Fibroblast of pulmonary artery (primary cell): ENCODE measurements around the gene CST9.

Experiments
- DNase-seq: peaks from one replicate; pipeline ENCODE4 v3.0.0-alpha.2; 2010; ENCODE audit warnings: low read depth
- H3K4me3 ChIP-seq: replicated peaks from 2 replicates; pipeline ENCODE4 v1.5.1; 2011; ENCODE audit warnings: low read depth, mild to moderate bottlenecking, control low read depth, low read length, moderate library complexity
- TF ChIP-seq, protein P1 (sequence below): IDR thresholded peaks from 2 replicates; pipeline ENCODE4 v1.5.1; 2011; ENCODE audit warnings: mild to moderate bottlenecking, control low read depth, low read length, inconsistent platforms; ENCODE audit errors: missing control alignments

Gene CST9

DNA sequence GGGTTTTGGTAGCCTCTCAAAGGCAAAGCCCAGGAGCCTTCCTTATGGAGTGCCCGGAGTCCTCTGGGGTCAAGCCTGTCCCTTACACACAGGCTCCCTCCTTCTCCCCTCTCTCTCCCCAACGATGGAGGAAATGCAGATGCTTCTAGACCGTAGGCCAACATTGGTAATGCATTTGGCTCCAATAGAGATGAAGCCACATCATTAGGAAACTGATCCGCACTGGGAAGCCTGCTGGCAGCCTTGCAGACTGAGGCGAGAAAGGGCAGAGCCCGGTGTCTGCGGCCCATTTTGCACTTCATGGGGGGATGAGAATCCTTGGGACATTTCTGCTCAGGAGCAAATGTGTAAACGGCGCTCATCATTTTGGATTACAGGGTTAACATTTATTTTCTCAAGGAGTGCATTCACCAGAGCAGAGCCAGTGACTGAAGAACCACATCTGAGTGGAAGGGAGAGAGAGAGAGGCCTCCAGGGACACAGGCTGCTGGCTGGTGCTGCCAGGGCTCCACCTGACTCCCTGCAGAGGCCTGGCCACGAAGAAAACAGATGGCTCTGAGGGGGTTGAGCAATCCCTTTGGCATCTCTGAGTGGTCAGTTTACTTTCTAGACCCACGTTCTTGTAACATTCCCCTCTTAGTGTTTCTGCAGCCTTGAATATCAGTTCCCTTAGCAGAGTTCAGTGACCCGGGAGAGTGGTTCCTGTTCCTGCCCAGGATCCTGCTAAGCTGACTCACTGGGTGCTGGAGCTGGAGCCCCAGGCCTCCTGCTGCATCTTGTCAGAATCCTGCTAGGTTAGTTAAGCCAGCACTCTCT, 36.4 kb upstream of the CST9 start:
- TF ChIP-seq, protein P1, sequence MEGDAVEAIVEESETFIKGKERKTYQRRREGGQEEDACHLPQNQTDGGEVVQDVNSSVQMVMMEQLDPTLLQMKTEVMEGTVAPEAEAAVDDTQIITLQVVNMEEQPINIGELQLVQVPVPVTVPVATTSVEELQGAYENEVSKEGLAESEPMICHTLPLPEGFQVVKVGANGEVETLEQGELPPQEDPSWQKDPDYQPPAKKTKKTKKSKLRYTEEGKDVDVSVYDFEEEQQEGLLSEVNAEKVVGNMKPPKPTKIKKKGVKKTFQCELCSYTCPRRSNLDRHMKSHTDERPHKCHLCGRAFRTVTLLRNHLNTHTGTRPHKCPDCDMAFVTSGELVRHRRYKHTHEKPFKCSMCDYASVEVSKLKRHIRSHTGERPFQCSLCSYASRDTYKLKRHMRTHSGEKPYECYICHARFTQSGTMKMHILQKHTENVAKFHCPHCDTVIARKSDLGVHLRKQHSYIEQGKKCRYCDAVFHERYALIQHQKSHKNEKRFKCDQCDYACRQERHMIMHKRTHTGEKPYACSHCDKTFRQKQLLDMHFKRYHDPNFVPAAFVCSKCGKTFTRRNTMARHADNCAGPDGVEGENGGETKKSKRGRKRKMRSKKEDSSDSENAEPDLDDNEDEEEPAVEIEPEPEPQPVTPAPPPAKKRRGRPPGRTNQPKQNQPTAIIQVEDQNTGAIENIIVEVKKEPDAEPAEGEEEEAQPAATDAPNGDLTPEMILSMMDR = no peak
- H3K4me3 ChIP-seq = no peak overlapping the region
- peak; percentile 81 for DNase-seq

DNA sequence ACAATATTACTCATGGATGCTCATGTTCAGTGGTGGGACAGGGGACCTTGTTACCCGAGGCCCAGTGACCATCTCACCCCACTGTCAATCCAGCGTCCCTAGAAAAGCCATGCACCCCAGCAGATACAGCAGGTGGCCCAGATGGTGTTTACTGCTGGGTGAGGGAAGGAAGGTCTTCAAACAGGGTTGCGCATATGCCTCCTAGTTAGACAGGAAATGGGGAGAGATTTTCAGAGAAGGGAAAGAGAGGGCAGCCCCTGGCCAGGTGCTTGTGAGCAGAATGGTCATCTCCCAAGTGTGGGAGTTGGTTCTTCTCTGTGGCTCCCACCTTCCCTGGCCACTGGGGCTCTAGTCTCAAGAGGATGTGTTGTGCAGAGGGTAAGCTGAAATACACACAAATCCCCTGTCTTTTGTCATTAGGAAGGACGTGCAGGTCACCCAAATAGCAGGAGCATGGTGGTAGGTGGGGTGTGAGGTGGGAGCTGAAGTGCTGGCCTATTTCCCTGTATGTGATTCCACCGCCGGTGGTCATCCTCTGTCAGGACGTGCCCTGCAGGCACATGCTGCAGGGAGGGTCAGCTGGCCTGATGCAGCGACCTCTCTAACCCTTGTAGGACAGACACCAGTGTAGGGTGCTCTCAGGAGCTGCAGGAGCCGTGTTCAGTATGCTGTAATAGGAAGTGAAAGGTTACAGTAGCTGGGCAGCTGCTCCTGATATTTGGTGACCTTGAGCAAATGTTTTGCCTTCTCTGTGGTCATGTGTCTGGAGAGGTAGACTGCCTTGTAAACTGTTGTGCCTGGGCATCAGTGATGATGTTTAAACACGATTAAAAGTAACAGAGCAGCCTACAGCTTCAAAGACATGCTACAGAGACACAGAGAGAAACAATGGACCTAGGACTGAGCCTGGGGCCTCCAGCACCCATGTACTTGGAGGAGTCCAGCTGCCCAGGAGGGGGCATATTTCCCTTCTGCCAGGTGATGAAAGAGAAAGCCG, 35.3 kb upstream of the CST9 start:
- TF ChIP-seq, protein P1 = no peak
- H3K4me3 ChIP-seq = no peak overlapping the region
- DNase-seq = no peak

DNA sequence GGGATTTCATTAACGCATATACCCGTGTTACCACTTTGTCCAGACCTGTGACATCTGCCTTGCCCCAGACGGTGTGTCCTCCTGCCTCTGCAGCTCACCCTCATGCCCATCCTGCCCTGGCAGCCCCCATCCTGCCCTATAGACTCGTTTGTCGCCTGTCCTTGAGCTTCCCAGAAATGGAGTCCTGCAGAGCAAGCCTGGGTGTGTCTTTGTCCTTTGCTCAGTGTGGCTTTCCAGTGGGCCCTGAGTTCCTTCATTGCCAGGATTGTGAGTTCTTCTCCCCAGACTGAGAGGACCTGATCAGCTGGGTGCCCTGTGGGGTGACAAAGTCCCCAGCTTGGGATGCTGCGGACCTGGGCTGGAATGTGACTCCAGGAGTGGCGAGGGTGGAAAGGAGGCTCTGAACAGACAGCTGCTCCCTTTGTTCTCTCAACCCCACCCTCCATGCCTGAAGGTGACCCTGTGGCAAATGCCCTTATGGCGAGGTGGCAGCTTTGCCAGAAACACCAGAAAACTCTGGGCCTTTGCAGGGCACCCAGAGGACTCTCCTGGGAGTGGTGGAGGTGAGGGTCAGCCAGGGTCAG, 34.4 kb upstream of the CST9 start:
- no peak for DNase-seq

DNA sequence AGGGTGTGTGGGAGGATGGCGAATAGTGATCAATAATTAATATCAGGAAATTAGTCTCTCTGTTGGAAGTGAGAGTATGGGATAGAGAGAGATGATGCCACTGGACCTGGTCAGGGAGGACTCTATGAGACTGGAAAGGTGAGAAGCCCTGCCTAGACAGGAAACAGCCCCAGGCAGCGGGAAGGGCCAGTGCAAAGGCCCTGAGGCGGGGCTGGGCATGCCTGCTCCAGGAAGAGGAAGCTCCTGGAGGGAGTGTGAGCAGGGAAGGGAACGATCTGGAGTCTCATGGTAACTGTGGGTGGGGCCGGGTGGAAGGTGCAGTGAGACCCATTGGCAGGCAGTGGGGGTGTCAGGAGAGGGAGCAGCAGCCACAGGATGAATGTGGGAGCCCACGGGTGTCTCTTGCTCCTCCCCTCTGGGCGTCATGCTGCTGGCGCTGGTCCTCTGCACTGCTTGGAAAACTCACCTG, 33.8 kb upstream of the CST9 start:
- H3K4me3 ChIP-seq = no peak overlapping the region
- TF ChIP-seq, protein P1 = no peak
- no peak for DNase-seq

More for the DNA sequence above, 34.4 kb upstream of the CST9 start:
- TF ChIP-seq, protein P1 = no peak
- no peak overlapping the region for H3K4me3 ChIP-seq

DNA sequence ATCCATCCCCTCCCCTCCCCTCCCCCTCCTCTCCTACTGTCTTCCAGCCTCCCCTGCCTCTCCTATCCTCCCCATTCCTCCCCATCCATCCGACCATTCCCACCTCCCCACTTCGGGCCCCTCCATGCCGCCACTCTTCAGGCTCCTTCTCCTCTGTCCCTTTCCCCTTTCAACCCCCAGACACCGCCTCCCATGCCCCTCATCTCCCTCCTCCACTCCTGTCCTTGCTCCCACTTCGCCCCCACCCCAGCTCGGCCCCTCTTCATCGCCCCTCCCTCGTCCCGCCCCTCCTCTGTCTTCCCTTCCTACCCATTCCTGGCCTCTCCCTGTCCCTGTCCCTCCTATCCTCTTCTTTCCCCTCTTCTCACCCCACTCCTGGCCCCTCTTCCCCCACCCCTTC, 32.6 kb upstream of the CST9 start:
- no peak overlapping the region for H3K4me3 ChIP-seq
- TF ChIP-seq, protein P1 = no peak
- DNase-seq = no peak

DNA sequence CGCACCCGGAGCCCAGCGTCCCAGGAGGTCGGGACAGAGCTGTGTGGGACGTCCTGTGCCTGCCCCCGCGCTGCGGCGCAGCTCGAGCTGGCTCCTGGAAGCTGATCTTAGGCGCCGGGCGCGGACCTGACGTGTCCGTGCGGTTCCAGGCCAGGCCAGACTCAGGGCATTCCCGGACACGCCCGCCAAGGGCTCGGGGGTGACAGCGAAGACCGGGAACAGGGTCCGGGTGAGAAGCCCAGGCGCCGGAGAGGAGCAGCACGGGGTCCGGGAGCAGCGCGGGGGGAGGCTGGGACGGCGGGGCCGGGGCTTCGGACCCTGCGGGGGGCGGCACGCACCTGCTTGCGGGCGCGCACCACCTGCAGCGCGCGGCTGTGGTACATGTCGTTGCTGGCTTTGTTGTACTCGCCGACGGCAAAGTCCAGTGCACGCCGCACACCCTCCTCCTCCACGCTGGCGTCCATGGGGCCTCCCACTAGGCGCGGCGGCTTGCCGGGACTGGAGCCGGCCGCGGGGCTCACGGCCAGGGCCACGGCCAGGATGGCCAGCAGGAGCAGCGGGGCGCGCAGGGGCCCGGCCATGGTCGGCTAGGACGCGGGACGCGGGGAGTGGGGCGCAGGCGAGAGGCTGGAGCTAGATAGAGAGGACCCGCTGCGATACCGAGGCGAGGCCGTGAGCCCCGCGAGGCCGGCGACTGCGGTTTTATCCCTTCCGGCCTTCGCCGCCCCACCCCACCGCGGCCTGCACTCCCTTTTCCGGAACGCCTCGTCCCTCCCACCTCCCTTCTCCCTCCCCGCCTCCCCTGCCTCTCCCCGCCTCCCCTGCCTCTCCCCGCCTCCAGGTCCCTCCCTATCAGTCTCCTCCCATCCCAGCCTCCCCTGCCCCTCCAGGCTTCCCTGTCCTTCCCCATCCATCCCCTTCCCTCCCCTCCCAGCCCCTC, 31.8 kb upstream of the CST9 start, which contains the start of gene CST3:
TSS of gene CST3 (minus strand) at position 674 of the 940 bp plus-strand sequence. CDS start at position 581, 93 bp downstream.
- H3K4me3 ChIP-seq = peak within 1 kb of the TSS; percentile 70
- peak; percentile 89 for DNase-seq
- TF ChIP-seq, protein P1 = no peak
